Gastrocnemius medialis (tissue), 4 donors: ENCODE measurements around the gene PLPP7. TPM values are rescaled to one million over a fixed set of nuclear protein-coding genes. Genes with fewer than 3 reads are reported as not detected.

Source experiments
- ATAC-seq, 2 donors: fragments of 150-250 bp; one replicate each; pipeline ENCODE4 v1.9.1; 2016
- DNase-seq, 2 donors: peaks; one replicate each; pipeline ENCODE4 v3.0.0-alpha.2; 2019
- H3K27ac ChIP-seq, 4 donors: fragments of 200-600 bp; sonication (generic); 1 replicate in 1 of 4; 2 replicates in 3 of 4; pipeline ENCODE4 v1.5.1; 2016 to 2018; ENCODE audit warnings: mild to moderate bottlenecking in 2 of 4, moderate library complexity in 1 of 4
- H3K27me3 ChIP-seq, 3 donors: fragments of 200-600 bp; sonication (generic) in 2 of 3; 1 replicate in 1 of 3; 2 replicates in 2 of 3; pipeline versions ENCODE4 v1.5.1 to v1.6.0; 2016 to 2019; ENCODE audit warnings: mild to moderate bottlenecking in 1 of 3, moderate library complexity in 1 of 3
- H3K36me3 ChIP-seq, 2 donors: fragments of 200-600 bp; sonication (generic) in 1 of 2; one replicate each; pipeline ENCODE4 v1.5.1; 2017 to 2018
- H3K4me1 ChIP-seq, 2 donors: fragments of 200-600 bp; sonication (generic) in 1 of 2; one replicate each; pipeline ENCODE4 v1.5.1; 2016 to 2017; ENCODE audit warnings: mild to moderate bottlenecking in 2 of 2
- H3K4me3 ChIP-seq, 4 donors: fragments of 200-600 bp; sonication (generic) in 3 of 4; 1 replicate in 1 of 4; 2 replicates in 3 of 4; pipeline ENCODE4 v1.5.1; 2016 to 2019; ENCODE audit warnings: mild to moderate bottlenecking in 2 of 4
- H3K9me3 ChIP-seq, 3 donors: fragments of 200-600 bp; sonication (generic) in 2 of 3; 1 replicate in 1 of 3; 2 replicates in 2 of 3; pipeline ENCODE4 v1.5.1; 2016 to 2019
- CTCF ChIP-seq, 5 experiments: fragments of 450-650 bp in 3 of 5; fragments of 200-600 bp in 2 of 5; sonication (generic) in 2 of 5; IDR thresholded peaks in 4 of 5; conservative IDR thresholded peaks in 1 of 5; 1 replicate in 4 of 5; 2 replicates in 1 of 5; pipeline ENCODE4 v1.5.1; 2016 to 2019; ENCODE audit warnings: antibody characterized with exemption in 5 of 5, mild to moderate bottlenecking in 3 of 5, moderate library complexity in 3 of 5
- POLR2A ChIP-seq, 2 donors: fragments of 450-650 bp; IDR thresholded peaks; one replicate each; pipeline ENCODE4 v1.6.1; 2017; ENCODE audit warnings: antibody characterized with exemption in 2 of 2, mild to moderate bottlenecking in 2 of 2, moderate library complexity in 2 of 2
- in situ Hi-C, 4 donors: fragments of 200-750 bp; cut with MboI; loops; one replicate each; pipeline versions ENCODE4 v1.15.0 to v1.8.0; 2017; ENCODE audit warnings: low sequenced_read_pairs in 4 of 4
- intact Hi-C: fragments of 100-400 bp; cut with DNase I; formaldehyde crosslinking; loops from one replicate; pipeline ENCODE4 v1.15.1; 2023; ENCODE audit warnings: low total_unique reads
- total RNA-seq, 4 donors: library from RNA; depleted of rRNA; stranded (reverse); fragments of >200 nt; gene quantifications; one replicate each; pipeline versions ENCODE4 v1.1.0 to v1.2.3, GENCODE V29; 2016

Gene PLPP7
- total RNA-seq, 4 donors from 2014 or later: 110 to 395 (median 184) TPM

GRCh38 chr9:131258186-131258585, 31.3 kb upstream of the PLPP7 start:
- in situ Hi-C loops (no loop called here), intact Hi-C loops (no loop called here)
- ATAC-seq (no peak), DNase-seq (peak in 1 of 2 donors; percentile 54)
- Histone ChIP-seq H3K4me1 (peaks cover 27 to 38% of the 10 kb centered on the region in 2 donors), H3K27ac (peak overlapping the region; percentile 21 to 95 (median 60)), H3K27me3 (no peaks in the 10 kb centered on the region), H3K4me3 (no peak overlapping the region), H3K36me3 (peaks cover 0 to 19% of the 10 kb centered on the region in 2 donors), H3K9me3 (no peaks in the 10 kb centered on the region)
- TF ChIP-seq CTCF (IDR thresholded peaks at IDR 0.05 in 4 of 5, conservative IDR thresholded peaks at IDR 0.05 in 1 of 5) (no peak), POLR2A (IDR thresholded peaks at IDR 0.05) (no peak)

- intact Hi-C loops: no loop called here
- no peaks in the 10 kb centered on the region for H3K27me3 ChIP-seq
- no peaks in the 10 kb centered on the region for H3K9me3 ChIP-seq
- peaks cover 34 to 37% of the 10 kb centered on the region in 2 donors for H3K4me1 ChIP-seq
- DNase-seq (no peak), ATAC-seq (no peak)
- peaks cover 0 to 19% of the 10 kb centered on the region in 2 donors for H3K36me3 ChIP-seq
- H3K4me3 ChIP-seq: no peak overlapping the region
- in situ Hi-C loops: no loop called here
- H3K27ac ChIP-seq: peak overlapping the region in 3 of 4 donors; percentile 32 to 95 (median 88)
- TF ChIP-seq CTCF (IDR thresholded peaks at IDR 0.05 in 4 of 5, conservative IDR thresholded peaks at IDR 0.05 in 1 of 5) (no peak), POLR2A (IDR thresholded peaks at IDR 0.05) (no peak)
These were observed 30.7 kb upstream of the PLPP7 start for GRCh38 chr9:131258698-131259431.

GRCh38 chr9:131259432-131259898, 30.1 kb upstream of the PLPP7 start:
- Histone ChIP-seq H3K27me3 (no peaks in the 10 kb centered on the region), H3K4me3 (no peak overlapping the region), H3K27ac (peak overlapping the region in 1 of 4 donors; percentile 3), H3K36me3 (peaks cover 0 to 19% of the 10 kb centered on the region in 2 donors), H3K9me3 (no peaks in the 10 kb centered on the region), H3K4me1 (peaks cover 35 to 39% of the 10 kb centered on the region in 2 donors)
- DNase-seq (no peak), ATAC-seq (no peak)
- intact Hi-C loops (no loop called here), in situ Hi-C loops (no loop called here)
- TF ChIP-seq POLR2A (IDR thresholded peaks at IDR 0.05) (no peak), CTCF (IDR thresholded peaks at IDR 0.05 in 4 of 5, conservative IDR thresholded peaks at IDR 0.05 in 1 of 5) (no peak)

GRCh38 chr9:131259916-131260597, 29.5 kb upstream of the PLPP7 start:
- DNase-seq: no peak
- H3K27ac ChIP-seq: peak overlapping the region in 2 of 4 donors; percentile 11 to 18
- TF ChIP-seq CTCF (IDR thresholded peaks at IDR 0.05 in 4 of 5, conservative IDR thresholded peaks at IDR 0.05 in 1 of 5): no peak
- TF ChIP-seq POLR2A (IDR thresholded peaks at IDR 0.05): no peak

More at GRCh38 chr9:131259916-131260597, 29.5 kb upstream of the PLPP7 start:
- intact Hi-C loops (no loop called here), in situ Hi-C loops (no loop called here)
- no peak overlapping the region for H3K4me3 ChIP-seq
- H3K36me3 ChIP-seq: peaks cover 0 to 19% of the 10 kb centered on the region in 2 donors
- H3K4me1 ChIP-seq: peaks cover 29 to 37% of the 10 kb centered on the region in 2 donors
- H3K27me3 ChIP-seq: no peaks in the 10 kb centered on the region
- no peak for ATAC-seq
- no peaks in the 10 kb centered on the region for H3K9me3 ChIP-seq
